HepG2 (cell line): ENCODE measurements around the gene RASSF7. TPM values are rescaled to one million over a fixed set of nuclear protein-coding genes. Genes with fewer than 3 reads are reported as not detected.

Experiments used
- ASH2L ChIP-seq: fragments of 300-600, 200-600 bp; sonication (generic); IDR thresholded peaks from 2 replicates; pipeline ENCODE4 v1.7.0; 2017; ENCODE audit warnings: low read depth, mild to moderate bottlenecking, moderate library complexity, mixed read lengths, low read length; ENCODE audit not compliant: insufficient read length
- CCDC6 ChIP-seq: sonication (generic); formaldehyde crosslinking; IDR thresholded peaks from 2 replicates; pipeline ENCODE4 v1.8.1; 2022; ENCODE audit warnings: mild to moderate bottlenecking, missing genetic modification reagents, moderate library complexity
- CEBPG ChIP-seq: IDR thresholded peaks from 2 replicates; pipeline ENCODE4 v1.6.1; 2016
- CHD2 ChIP-seq: IDR thresholded peaks from 2 replicates; pipeline ENCODE4 v1.6.1; 2011; ENCODE audit warnings: low read depth, low read length, improper control_type of control experiment
- FIP1L1 ChIP-seq: fragments of 200-400 bp; formaldehyde crosslinking; IDR thresholded peaks from 2 replicates; pipeline ENCODE4 v1.6.1; 2018; ENCODE audit warnings: low read depth, mild to moderate bottlenecking, low read length, moderate library complexity, borderline replicate concordance; ENCODE audit not compliant: insufficient read depth
- GABPA ChIP-seq, 2 experiments: IDR thresholded peaks; 2 replicates each; pipeline ENCODE4 v1.6.1; 2011 to 2016; ENCODE audit warnings: low read depth in 2 of 2, low read length in 1 of 2, missing biosample characterization in 1 of 2, missing genetic modification characterization in 1 of 2
- HNF4G ChIP-seq, 2 experiments: sonication (generic) in 1 of 2; formaldehyde crosslinking in 1 of 2; IDR thresholded peaks; 2 replicates each; pipeline versions ENCODE4 v1.4.0 to v1.6.1; 2011 to 2020; ENCODE audit warnings: borderline replicate concordance in 2 of 2, low read depth in 2 of 2, mild to moderate bottlenecking in 2 of 2, low read length in 1 of 2, missing genetic modification reagents in 1 of 2, moderate library complexity in 1 of 2
- ISX ChIP-seq: sonication (generic); formaldehyde crosslinking; conservative IDR thresholded peaks from 2 replicates; pipeline ENCODE4 v1.5.0; 2020; ENCODE audit warnings: missing genetic modification reagents
- KDM5B ChIP-seq: sonication (generic); formaldehyde crosslinking; IDR thresholded peaks from 2 replicates; pipeline ENCODE4 v1.4.0; 2020; ENCODE audit warnings: missing genetic modification reagents, mild to moderate bottlenecking, borderline replicate concordance
- NR2F1 ChIP-seq, 2 experiments: fragments of 450-650 bp in 1 of 2; formaldehyde crosslinking in 1 of 2; IDR thresholded peaks; 2 replicates each; pipeline versions ENCODE4 v1.5.0 to v1.6.1; 2016 to 2020; ENCODE audit warnings: mild to moderate bottlenecking in 1 of 2, missing compliant biosample characterization in 1 of 2, missing genetic modification reagents in 1 of 2, moderate library complexity in 1 of 2
- NRL ChIP-seq: sonication (generic); formaldehyde crosslinking; IDR thresholded peaks from 2 replicates; pipeline ENCODE4 v1.5.0; 2020; ENCODE audit warnings: missing genetic modification reagents, mild to moderate bottlenecking, moderate library complexity, borderline replicate concordance
- PAX8 ChIP-seq: sonication (generic); formaldehyde crosslinking; IDR thresholded peaks from 2 replicates; pipeline ENCODE4 v1.8.0; 2022; ENCODE audit warnings: mild to moderate bottlenecking, missing genetic modification reagents, borderline replicate concordance
- SPEN ChIP-seq: sonication (generic); formaldehyde crosslinking; IDR thresholded peaks from 2 replicates; pipeline ENCODE4 v1.5.1; 2020; ENCODE audit warnings: low read depth, mild to moderate bottlenecking, missing genetic modification reagents
- TEAD2 ChIP-seq: sonication (generic); formaldehyde crosslinking; IDR thresholded peaks from 2 replicates; pipeline ENCODE4 v1.9.0; 2021; ENCODE audit warnings: missing genetic modification reagents
- ZC3H13 ChIP-seq: sonication (generic); formaldehyde crosslinking; IDR thresholded peaks from 2 replicates; pipeline ENCODE4 v1.8.1; 2023; ENCODE audit warnings: mild to moderate bottlenecking, missing genetic modification reagents, moderate library complexity
- ZNF790 ChIP-seq: sonication (generic); formaldehyde crosslinking; IDR thresholded peaks from 2 replicates; pipeline ENCODE4 v1.8.0; 2022; ENCODE audit warnings: missing genetic modification reagents, mild to moderate bottlenecking, borderline replicate concordance
- ZNF879 ChIP-seq: sonication (generic); formaldehyde crosslinking; IDR thresholded peaks from 2 replicates; pipeline ENCODE4 v1.8.1; 2023; ENCODE audit warnings: missing genetic modification reagents
- polyA plus RNA-seq, 8 experiments: library from polyadenylated mRNA; depleted of rRNA in 3 of 8; stranded (reverse) in 7 of 8; unstranded in 1 of 8; fragments of >200 nt; fragmentation: Illumina TruSeq in 4 of 8; extraction: Trizol in 4 of 8; gene quantifications; 2 replicates each; pipeline versions ENCODE4 v1.2.1 to v1.2.3, GENCODE V29; 2011 to 2016; ENCODE audit warnings: low read depth in 4 of 8, missing spikeins in 1 of 8, mixed read lengths in 1 of 8; ENCODE audit not compliant: insufficient read depth in 1 of 8
- total RNA-seq, 5 experiments: library from RNA; depleted of rRNA; stranded (reverse); fragments of >200 nt; fragmentation: Illumina TruSeq; extraction: Trizol; gene quantifications; 2 replicates each; pipeline ENCODE4 v1.2.3, GENCODE V29; 2016; ENCODE audit warnings: low read depth in 1 of 5
- TF ChIP-seq, protein P1 (sequence below): sonication (generic); formaldehyde crosslinking; IDR thresholded peaks from 2 replicates; pipeline ENCODE4 v1.8.0; 2023; ENCODE audit warnings: mild to moderate bottlenecking, missing genetic modification reagents
- TF ChIP-seq, protein P2 (sequence below): sonication (generic); formaldehyde crosslinking; IDR thresholded peaks from 2 replicates; pipeline ENCODE4 v1.8.0; 2022; ENCODE audit warnings: missing genetic modification reagents, mild to moderate bottlenecking, borderline replicate concordance
- TF ChIP-seq, protein P3 (sequence below): IDR thresholded peaks from 2 replicates; pipeline ENCODE4 v1.6.1; 2012; ENCODE audit warnings: low read depth, low read length, improper control_type of control experiment
- TF ChIP-seq, protein P4 (sequence below): sonication (generic); formaldehyde crosslinking; IDR thresholded peaks from 2 replicates; pipeline ENCODE4 v1.8.0; 2022; ENCODE audit warnings: missing genetic modification reagents, mild to moderate bottlenecking, moderate library complexity, borderline replicate concordance

Gene RASSF7
- total and polyA plus RNA-seq, 2 of the 13 experiments (the other 11 are each of a cell fraction or from before 2014, with no cell fraction given): 20.2 to 28.6 TPM

DNA sequence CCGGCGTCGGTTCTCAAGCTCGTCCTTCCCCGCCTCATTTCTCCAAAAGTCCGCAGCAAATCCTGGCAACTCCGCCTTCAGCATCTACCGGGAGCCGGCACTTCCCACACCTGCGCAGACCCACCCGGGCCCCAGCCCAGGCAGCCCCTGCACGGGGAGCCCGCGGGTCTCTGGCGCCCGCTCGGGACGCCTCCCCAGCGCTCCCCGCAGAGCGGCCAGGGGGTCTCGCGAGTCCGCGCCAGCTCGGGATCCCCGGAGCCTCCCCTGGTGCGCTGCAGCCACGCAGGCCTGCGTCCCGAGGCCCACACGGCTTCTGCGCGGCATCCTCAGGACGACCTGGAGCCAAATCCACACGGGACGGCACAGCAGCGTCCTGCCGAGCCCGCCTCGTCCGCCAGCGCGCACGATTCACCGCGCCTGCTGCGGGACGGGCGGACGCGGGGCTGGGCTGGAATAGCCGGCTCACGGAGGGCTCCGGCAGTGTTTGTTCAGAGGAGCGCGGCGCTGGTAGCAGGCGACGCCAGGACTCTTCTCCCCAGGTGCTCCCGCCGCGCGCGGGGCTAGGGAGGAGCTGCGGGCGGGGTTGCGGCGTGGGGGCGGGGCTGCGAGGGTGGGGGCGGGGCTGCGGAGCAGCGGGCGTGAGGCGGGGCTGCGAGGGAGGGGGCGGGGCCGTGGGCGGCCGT is 14.7 kb downstream of the RASSF7 start (continued):
- TF ChIP-seq ISX (CRISPR knock-in tag) (no peak), HNF4G (IDR thresholded peaks at IDR 0.05; ENCODE audit: borderline replicate concordance, low read depth, low read length) (no peak), HNF4G (CRISPR knock-in tag; IDR thresholded peaks at IDR 0.05; ENCODE audit: borderline replicate concordance, low read depth) (no peak), NR2F1 (CRISPR knock-in tag; IDR thresholded peaks at IDR 0.05) (no peak), CEBPG (CRISPR knock-in tag) (no peak), ZNF790 (CRISPR knock-in tag) (no peak), GABPA (IDR thresholded peaks at IDR 0.05; ENCODE audit: low read depth, low read length) (no peak), GABPA (CRISPR knock-in tag; IDR thresholded peaks at IDR 0.05; ENCODE audit: low read depth) (no peak), NRL (no peak), PAX8 (CRISPR knock-in tag) (no peak), CCDC6 (no peak), KDM5B (CRISPR knock-in tag) (peak; percentile 55), SPEN (0 out of 2 replicates have a peak, but pooled peaks have one; percentile 27), TEAD2 (no peak), CHD2 (peak; percentile 70), ASH2L (no peak), FIP1L1 (no peak), ZNF879 (CRISPR knock-in tag) (no peak), ZC3H13 (CRISPR knock-in tag) (peak; percentile 24; the same call in 1 of the 2 replicates)
- TF ChIP-seq, protein P1, sequence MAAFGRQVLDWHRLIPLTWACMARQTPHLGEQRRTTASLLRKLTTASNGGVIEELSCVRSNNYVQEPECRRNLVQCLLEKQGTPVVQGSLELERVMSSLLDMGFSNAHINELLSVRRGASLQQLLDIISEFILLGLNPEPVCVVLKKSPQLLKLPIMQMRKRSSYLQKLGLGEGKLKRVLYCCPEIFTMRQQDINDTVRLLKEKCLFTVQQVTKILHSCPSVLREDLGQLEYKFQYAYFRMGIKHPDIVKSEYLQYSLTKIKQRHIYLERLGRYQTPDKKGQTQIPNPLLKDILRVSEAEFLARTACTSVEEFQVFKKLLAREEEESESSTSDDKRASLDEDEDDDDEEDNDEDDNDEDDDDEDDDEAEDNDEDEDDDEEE: 0 out of 2 replicates have a peak, but pooled peaks have one; percentile 34
- TF ChIP-seq, protein P2, sequence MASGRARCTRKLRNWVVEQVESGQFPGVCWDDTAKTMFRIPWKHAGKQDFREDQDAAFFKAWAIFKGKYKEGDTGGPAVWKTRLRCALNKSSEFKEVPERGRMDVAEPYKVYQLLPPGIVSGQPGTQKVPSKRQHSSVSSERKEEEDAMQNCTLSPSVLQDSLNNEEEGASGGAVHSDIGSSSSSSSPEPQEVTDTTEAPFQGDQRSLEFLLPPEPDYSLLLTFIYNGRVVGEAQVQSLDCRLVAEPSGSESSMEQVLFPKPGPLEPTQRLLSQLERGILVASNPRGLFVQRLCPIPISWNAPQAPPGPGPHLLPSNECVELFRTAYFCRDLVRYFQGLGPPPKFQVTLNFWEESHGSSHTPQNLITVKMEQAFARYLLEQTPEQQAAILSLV (CRISPR knock-in tag): no peak
- TF ChIP-seq, protein P3, sequence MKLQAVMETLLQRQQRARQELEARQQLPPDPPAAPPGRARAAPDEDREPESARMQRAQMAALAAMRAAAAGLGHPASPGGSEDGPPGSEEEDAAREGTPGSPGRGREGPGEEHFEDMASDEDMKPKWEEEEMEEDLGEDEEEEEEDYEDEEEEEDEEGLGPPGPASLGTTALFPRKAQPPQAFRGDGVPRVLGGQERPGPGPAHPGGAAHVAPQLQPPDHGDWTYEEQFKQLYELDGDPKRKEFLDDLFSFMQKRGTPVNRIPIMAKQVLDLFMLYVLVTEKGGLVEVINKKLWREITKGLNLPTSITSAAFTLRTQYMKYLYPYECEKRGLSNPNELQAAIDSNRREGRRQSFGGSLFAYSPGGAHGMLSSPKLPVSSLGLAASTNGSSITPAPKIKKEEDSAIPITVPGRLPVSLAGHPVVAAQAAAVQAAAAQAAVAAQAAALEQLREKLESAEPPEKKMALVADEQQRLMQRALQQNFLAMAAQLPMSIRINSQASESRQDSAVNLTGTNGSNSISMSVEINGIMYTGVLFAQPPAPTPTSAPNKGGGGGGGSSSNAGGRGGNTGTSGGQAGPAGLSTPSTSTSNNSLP: no peak
- TF ChIP-seq, protein P4, sequence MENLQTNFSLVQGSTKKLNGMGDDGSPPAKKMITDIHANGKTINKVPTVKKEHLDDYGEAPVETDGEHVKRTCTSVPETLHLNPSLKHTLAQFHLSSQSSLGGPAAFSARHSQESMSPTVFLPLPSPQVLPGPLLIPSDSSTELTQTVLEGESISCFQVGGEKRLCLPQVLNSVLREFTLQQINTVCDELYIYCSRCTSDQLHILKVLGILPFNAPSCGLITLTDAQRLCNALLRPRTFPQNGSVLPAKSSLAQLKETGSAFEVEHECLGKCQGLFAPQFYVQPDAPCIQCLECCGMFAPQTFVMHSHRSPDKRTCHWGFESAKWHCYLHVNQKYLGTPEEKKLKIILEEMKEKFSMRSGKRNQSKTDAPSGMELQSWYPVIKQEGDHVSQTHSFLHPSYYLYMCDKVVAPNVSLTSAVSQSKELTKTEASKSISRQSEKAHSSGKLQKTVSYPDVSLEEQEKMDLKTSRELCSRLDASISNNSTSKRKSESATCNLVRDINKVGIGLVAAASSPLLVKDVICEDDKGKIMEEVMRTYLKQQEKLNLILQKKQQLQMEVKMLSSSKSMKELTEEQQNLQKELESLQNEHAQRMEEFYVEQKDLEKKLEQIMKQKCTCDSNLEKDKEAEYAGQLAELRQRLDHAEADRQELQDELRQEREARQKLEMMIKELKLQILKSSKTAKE: 0 out of 2 replicates have a peak, but pooled peaks have one; percentile 39
